Hematopoietic multipotent progenitor cell treated with erythropoietin and hydrocortisone succinate and interleukin-3 and kit ligand, for 4 days (in vitro differentiated cells): ENCODE measurements around the gene SH3PXD2A.
"Not testable (repeated sequence)": the region's sequence is repeated elsewhere in the genome, so short reads cannot be mapped to it uniquely, and the experiment has no call there.

Experiments used
- DNase-seq: peaks from one replicate; pipeline ENCODE4 v3.0.0-alpha.2; 2015

The SH3PXD2A gene

GRCh38 chr10:103764296-103765088 lies 90.9 kb downstream of the SH3PXD2A start:
- DNase-seq: no peak

DNA sequence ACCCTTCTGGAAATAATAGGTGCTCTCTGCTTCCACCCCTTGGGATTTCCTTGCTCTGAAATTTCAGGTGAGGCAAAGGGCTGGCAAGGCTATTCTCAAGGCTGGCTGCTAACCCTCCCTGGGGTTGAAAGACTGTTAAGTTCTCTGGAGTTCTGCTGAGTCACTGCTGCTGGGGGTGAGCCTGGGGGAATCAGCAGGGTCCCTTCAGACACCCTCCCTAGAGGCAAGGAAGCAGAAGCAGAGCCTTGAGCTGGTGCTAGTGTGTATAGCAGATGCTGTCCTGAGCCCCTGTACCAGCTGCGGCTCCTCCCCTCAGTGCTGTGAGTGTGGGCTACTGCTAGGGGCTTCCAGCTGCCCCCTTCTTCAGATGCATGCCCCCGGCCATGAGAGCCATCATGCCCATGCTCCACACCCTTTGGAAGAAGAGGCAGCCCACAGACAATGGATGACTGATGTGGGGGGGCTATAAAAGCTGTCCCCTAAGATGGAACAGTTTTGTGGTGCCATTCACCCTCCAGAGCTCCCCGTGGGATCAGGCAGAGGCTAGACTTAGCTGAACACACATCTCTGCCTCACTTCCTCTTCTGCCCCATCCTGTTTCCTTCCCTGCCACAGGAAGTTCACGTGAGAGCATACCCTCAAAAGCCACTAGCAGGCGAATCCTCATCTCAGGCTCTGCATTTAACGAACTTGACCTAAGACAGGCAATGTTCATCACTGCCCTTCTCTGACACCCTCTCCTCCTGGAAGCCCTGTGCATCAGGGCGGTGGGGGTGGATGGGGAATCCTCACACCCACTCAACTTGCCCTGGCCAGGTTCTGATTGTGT lies 91.8 kb downstream of the SH3PXD2A start:
- peak; percentile 80 for DNase-seq

- DNase-seq: no peak
Measured at GRCh38 chr10:103762916-103763315, 92.5 kb downstream of the SH3PXD2A start.

DNA sequence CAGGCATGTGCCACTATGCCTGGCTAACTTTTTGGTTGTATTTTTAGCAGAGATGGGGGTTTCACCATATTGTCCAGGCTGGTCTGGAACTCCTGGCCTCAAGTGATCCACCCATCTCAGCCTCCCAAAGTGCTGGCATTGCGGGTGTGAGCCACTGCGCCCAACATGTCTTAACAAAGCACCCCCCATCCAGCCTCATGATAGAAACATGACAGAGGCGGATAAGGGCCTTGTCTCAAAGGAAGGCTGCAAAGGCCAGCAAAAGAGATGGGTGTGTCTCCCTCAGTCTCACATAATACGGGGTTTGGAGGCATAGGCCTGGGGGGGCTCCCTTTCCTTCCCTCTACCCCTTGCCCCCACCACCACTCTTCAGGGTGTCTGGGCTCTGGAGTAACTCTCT lies 93.2 kb downstream of the SH3PXD2A start:
- DNase-seq: peak; percentile 49

- peak; percentile 62 for DNase-seq
Measured at GRCh38 chr10:103761075-103761920, 94.1 kb downstream of the SH3PXD2A start.

DNA sequence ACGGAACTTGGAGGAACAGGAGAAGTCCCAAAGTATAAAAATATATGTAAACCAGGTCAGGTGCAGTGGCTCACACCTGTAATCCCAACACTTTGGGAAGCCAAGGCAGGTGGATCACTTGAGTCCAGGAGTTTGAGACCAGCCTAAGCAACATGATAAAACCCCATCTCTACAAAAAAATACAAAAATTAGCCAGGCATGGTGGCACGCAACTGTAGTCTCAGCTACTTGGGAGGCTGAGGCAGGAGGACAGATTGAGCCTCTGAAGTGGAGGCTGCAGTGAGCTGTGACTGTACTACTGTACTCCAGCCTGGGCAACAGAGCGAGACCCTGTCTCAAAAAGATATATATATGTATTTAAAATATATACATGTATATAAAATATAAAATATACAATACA lies 95.1 kb downstream of the SH3PXD2A start:
- DNase-seq: not testable (repeated sequence)

DNA sequence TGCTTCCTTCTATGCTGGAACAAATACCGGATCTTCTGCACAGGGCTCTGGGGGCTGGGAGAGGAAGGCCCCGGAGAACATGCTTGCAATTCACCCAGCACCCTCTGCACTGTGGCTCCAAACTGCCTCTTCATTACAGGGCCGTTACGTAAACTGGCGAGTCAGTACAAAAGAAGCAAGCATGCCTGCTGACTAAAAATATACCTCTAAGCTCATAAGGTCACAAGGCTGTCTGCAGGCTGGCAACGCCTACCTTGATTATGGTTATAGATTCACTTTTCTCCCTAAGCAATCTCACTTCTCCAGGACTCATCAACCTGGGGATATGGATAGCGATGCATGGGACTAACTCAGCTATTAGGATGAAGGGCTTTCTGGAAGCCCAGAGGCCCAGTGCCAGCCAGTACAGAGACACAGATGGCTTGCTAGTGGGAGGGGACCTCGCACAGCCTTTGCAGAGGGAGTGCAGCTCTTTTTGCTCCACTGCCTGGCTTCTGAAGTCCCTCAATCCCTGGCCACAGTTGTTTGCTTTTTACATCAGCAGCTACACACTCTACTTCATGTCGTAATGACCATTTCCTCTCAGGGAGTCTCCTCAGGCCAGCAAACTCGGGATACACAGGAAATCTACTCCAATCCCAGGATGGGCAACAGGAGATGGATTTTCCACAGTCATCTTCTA lies 96.1 kb downstream of the SH3PXD2A start:
- DNase-seq: peak; percentile 81

- no peak for DNase-seq
Measured at GRCh38 chr10:103758294-103758681, 97.1 kb downstream of the SH3PXD2A start.

- DNase-seq: peak; percentile 93
Measured at GRCh38 chr10:103757531-103758293, 97.7 kb downstream of the SH3PXD2A start.

DNA sequence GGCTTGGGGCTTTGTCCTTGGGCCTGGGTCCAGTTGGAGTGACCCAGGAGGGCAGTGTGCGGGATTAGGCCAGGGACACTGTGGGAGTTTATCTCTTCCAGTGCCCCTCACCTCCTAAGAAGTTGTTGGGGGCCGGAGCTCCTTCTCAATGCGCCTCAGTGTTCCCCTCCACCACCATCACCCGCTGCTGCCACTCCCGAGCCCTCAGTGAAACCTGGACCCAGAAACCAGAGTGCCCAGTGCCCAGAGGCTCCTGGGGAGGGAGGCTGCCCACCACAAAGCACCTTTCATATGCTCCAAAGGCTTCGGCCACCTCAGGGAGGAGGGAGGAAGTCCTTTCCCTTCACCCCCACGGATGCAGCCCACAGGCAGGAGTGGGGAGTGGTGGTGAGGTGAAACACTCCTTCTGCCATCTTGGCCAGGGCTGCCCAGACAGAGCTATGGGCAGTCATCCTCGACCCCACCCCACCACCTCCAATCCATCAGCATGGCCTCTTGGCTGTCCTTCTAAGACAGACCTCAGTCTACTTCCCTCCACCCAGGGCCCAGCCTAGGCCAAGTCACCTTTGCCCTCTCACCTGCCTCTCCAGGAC lies 99.0 kb downstream of the SH3PXD2A start:
- no peak for DNase-seq

GRCh38 chr10:103752680-103753248 lies 102.6 kb downstream of the SH3PXD2A start:
- peak; percentile 47 for DNase-seq

DNA sequence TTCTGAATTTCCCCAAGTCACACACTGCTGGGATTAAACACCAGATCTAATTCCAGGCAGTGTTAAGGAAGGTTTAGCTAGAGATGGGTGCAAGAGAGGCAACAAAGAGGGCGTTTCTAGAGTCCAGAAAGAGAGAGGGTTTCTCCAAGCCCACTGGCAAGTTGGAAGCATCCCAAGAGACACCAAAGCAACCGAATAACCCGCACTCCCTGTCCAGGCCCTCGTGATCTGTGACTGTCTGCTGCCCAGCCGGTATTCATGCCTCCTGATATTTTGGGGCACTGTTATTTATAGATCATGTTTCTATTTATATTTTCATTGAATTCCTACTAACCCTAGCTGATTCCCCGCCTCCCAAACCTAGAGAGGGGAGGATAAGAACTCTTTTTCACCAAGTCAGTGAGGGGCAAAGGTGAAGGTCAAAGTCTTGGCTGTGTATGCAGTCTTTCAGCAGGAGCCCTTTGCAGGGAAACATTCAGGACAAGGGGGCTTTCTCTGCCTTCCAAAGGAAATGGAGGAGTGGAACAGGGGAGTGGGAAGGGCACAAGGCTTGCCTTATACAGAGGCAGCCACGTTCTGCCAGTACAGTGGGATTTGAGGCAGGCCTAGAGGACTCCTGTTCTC lies 103.6 kb downstream of the SH3PXD2A start:
- no peak for DNase-seq

- DNase-seq: no peak
Measured at GRCh38 chr10:103750836-103751235, 104.5 kb downstream of the SH3PXD2A start.

DNA sequence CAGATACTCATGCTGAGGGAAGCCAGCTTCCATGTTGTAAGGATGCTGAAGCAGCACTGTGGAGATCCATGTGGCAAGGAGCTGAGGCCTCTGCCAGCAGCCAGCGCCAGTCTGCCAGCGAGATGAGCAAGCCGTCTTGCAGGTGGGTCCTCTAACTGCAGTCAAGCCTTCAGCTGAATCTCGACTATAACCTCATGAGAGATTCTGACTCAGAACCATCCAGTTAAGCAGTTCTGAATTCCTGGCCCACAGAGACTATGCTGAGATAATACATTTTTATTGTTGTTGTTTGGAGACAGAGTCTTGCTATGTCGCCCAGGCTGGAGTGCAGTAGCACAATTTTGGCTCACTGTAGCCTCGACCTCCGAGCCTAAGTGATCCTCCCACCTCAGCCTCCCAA lies 105.6 kb downstream of the SH3PXD2A start:
- no peak for DNase-seq

DNA sequence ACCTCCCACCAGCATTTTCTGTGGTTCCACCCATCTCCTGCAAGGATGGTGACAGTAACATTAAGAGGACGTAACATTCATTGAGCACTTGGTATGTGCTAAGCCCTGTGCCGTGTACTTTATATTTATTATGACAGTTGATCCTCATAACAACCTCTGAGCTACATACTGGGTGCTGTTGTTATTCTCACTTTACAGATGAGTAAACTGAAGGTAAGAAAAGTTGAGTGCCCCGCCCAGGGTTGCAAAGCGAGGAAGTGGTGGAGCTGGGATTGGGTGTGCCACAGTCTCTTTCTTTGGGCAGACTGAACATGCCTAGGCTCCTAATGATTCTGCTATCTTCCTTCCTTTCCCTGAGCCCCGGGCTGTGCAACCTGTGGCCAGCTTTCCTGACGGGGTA lies 107.4 kb downstream of the SH3PXD2A start:
- DNase-seq: no peak

DNA sequence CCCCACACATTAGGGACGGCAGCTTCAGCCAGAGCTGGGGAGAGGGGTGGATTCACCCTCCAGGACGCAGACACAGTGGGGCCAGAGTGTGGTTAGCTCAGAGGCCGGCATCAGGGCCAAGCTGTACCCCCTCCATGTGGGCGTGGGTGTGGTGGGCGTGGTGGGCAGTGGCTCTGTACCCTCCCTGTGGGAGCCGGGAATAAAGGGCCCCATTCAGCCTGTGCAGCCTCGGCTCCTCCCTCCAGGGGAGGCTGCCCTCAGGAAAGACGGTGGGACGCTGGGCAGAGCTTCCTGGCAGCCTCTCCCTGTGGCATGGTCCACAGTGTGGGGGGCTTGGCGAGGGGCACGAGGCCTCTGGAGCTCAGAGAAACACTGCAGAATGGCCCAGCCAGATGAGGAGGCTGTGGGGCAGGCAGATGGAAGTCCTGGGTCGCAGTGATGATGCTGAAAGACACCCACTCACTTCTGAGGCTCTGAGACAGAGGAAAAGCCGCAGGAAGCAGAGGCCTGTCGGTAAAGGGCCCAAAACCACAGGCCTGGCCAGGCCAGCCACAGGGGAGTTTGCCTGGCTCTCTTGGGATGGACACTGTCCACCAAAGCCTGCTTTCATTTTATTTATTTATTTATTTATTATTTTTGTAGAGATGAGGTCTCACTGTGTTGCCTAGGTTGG lies 108.0 kb downstream of the SH3PXD2A start:
- DNase-seq: no peak

DNA sequence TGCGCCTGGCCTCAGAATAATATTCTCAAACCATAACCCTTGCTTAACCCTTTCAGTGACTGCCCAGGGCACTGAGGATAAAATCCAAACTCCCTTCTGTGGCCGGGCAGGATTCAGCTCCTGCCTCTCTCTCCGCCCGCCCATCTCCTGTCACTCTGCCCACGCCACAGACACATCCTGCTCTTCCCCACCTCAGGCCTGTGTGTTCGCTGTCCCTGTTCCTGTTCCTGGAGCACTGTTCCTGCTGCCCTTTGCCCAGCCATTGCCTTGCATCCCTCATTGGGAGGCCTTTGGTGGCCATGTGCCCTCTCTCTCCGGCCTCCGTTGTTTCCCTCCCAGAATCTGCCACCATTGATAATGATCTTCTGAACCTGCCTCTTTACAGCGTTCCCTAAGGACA lies 108.8 kb downstream of the SH3PXD2A start:
- DNase-seq: no peak

DNA sequence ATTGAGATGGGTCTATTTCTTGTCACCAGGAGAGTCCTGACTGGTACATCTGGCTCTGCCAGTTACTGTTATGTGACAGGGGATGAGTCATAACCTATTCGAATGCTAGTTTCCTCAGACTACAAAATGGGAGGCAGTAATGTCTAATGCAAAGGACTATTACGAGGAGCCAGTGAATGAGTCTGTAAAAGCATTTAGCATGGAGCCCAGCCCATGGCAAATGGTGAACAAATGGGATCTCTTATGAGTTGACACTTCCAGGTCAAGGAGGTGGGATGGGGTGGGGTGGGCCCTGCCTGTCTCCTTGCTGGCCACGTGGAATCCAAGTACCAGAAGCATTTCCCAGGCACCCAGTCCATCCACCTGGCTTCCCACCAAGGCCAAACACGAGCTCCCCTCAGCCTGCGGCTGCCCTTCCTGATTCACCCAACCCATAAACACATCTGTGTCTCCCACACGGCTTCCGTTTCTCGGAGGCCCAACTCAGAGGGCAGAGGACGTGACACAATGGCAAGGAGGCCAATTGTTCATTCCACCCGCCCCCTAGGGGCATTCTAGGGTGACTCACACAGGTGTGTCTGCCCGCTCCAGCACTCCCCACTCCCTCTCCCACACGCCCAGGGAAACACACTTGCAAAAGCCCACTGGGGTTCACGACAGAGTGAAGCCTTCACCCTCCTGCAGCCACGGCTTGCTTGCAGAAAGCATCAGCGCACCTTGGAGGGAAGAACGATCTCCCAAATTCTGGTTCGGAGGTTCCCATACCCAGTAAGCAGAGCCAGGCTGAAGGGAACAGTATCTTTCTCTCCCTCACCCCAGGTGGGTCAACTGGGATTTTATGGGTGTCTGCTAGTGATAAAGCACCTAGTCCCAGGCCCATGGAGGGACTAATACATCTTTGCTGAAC lies 109.8 kb downstream of the SH3PXD2A start:
- DNase-seq: no peak

DNA sequence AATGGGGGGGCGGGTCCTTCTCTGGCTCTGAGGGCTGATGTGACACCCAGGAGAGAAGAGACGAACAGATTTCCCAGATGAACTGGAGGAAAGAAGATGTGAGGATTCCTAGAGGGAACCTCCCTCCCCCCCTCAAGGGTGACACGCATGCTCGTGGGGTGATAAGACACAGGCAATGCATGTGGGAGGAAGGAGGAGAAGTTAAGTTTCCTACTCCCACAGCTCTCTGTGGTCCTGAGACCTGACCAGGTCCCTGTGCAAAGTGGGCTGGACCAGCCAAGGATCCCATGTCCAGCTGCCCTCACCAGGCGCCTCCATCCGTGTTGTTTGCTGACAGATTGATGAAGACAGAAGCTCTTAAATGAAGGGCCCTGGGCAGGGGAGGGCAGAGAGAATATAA lies 112.6 kb downstream of the SH3PXD2A start:
- DNase-seq: no peak
